AG04449 (cell line): ENCODE data around the gene NEBL.

ENCODE experiments used
- CTCF ChIA-PET: fragments of 350-600 bp; formaldehyde crosslinking; extraction: SDS; loops from one replicate; lab custom pipeline; 2021; ENCODE audit warnings: antibody characterized with exemption; lab: Yijun Ruan, JAX
- POLR2A ChIA-PET: fragments of 400-600, 350-600 bp; formaldehyde crosslinking; extraction: SDS; loops from one replicate; lab custom pipeline; 2020; ENCODE audit warnings: antibody characterized with exemption, inconsistent platforms; lab: Yijun Ruan, JAX
- DNase-seq: peaks from one replicate; pipeline ENCODE4 v3.0.0-alpha.2; 2010; ENCODE audit warnings: low read depth, low spot score
- H3K4me3 ChIP-seq: 2 replicates; pipeline ENCODE4 v1.5.1; 2011; ENCODE audit warnings: low read depth, mild to moderate bottlenecking, control low read depth, low read length
- TF ChIP-seq, protein P1 (sequence below): IDR thresholded peaks from one replicate; pipeline ENCODE4 v1.5.1; 2011; ENCODE audit warnings: mild to moderate bottlenecking, moderate library complexity, low read length, control low read depth, inconsistent platforms; ENCODE audit not compliant: insufficient read depth; ENCODE audit errors: missing control alignments

The NEBL gene

DNA sequence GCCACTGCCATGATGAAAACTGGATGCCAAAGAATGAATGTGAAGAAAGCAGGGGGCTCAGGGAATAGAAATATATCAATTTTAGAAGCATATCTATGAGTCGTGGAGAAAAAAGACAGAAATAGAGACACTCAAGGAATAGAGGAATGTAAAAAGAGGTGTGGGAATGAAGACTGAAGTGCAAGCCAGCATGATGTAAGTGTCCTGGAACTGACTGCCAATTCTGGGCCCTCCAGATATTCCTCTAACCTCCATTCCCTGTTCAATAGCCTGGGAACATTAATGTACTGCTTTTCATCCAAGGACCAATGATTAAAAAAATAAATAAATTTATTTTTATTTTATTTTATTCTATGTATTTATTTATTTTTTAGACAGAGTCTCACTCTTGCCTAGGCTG, 40.6 kb downstream of the NEBL start:
- no peak overlapping the region for H3K4me3 ChIP-seq
- CTCF ChIA-PET: no interaction called here
- POLR2A ChIA-PET: no interaction called here

DNA sequence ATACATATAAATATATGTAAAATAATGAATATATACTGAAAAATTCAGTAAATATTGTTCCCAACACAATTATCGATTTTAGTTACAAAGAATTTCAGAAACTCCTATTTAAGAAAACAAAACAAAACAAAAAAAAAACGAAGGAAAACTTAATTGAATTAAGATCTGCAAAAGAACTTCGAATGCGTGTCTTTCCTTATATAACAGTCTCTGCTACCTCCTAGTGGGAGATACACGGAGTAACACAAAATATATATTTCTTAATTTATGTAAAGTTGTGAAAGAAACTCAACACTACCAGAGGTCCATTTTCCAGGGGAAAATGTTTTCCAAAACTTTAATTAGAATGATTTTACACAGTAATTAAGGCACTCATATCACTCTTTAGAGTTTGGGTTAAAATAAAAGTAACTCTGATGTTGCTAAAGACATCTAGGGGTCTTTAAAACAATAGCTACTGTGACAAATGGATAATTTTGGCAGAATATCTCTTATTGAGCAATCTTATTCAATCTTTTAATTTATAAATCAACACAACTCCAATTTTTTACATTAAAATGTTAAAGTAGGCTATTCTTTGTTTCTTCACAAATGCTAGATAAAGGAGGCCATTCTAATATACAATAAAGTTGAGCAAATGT, 41.6 kb downstream of the NEBL start:
- POLR2A ChIA-PET: no interaction called here
- no peak overlapping the region for H3K4me3 ChIP-seq
- TF ChIP-seq, protein P1, sequence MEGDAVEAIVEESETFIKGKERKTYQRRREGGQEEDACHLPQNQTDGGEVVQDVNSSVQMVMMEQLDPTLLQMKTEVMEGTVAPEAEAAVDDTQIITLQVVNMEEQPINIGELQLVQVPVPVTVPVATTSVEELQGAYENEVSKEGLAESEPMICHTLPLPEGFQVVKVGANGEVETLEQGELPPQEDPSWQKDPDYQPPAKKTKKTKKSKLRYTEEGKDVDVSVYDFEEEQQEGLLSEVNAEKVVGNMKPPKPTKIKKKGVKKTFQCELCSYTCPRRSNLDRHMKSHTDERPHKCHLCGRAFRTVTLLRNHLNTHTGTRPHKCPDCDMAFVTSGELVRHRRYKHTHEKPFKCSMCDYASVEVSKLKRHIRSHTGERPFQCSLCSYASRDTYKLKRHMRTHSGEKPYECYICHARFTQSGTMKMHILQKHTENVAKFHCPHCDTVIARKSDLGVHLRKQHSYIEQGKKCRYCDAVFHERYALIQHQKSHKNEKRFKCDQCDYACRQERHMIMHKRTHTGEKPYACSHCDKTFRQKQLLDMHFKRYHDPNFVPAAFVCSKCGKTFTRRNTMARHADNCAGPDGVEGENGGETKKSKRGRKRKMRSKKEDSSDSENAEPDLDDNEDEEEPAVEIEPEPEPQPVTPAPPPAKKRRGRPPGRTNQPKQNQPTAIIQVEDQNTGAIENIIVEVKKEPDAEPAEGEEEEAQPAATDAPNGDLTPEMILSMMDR: no peak
- no peak for DNase-seq
- CTCF ChIA-PET: interaction anchor here (1.0 kb wide), 1 partner anchor 20 kb away, joined by 3 read pairs; no protein-coding TSS in a partner anchor

More for the DNA sequence above, 40.6 kb downstream of the NEBL start:
- no peak for DNase-seq
- TF ChIP-seq, protein P1: no peak

DNA sequence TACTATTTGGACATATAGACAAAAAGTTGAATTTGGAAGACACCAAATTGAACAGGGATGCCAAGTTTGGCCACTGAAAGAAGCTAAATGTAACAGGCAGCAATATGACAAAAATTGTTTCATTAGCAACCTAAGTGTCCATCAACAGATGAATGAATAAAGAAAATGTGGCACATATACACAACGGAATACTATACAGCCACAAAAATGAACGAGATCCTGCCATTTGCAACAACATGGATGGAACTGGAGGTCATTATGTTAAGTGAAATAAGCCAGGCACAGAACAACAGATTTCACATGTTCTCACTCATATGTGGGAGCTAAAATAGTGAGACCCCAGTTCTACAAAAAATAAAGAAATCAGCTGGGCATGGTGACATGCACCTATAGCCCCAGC, 43.8 kb downstream of the NEBL start:
- DNase-seq: no peak
- TF ChIP-seq, protein P1: no peak
- H3K4me3 ChIP-seq: no peak overlapping the region
- ChIA-PET POLR2A (no interaction called here), CTCF (no interaction called here)

DNA sequence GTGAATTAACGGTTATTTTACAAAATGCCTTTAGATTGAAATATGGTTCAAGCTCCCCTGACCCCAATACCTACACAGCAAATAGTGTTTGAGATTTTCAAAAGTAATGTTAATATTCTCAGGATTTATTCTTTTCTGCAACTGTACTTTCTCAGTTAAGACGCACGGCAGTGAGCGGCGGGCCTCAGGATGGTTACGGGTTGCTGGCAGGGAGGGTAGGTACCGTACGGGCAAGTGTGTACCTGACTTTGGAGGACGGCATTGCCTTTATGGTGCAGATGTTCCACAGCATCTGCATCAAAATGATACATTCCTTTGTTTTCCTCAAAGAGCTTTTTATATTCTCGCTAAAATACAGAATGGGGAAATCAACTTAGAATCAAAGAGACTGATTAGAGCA, 44.8 kb downstream of the NEBL start:
- TF ChIP-seq, protein P1: no peak
- POLR2A ChIA-PET: no interaction called here
- CTCF ChIA-PET: no interaction called here
- no peak overlapping the region for H3K4me3 ChIP-seq
- no peak for DNase-seq

DNA sequence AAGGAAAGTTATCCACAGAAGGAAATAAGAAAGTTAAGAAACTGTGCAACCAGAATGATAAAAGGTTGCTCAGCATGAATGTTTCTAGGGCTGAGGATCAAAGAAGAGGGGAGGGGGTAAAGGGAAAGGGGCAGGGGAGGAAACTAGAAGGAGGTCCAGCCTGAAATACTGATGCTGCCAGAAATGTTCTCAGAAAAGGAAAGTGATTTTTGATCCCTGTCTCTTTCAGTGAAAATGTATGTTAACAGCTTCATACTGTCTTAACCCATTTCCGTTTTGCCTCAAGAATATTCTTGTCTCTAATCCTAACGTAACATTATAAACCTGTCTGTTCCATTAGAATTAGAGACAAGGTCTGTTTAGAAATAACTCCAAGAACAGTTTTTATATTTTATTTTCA, 49.6 kb downstream of the NEBL start:
- no peak overlapping the region for H3K4me3 ChIP-seq
- no peak for DNase-seq
- ChIA-PET POLR2A (no interaction called here), CTCF (no interaction called here)
- TF ChIP-seq, protein P1: no peak

DNA sequence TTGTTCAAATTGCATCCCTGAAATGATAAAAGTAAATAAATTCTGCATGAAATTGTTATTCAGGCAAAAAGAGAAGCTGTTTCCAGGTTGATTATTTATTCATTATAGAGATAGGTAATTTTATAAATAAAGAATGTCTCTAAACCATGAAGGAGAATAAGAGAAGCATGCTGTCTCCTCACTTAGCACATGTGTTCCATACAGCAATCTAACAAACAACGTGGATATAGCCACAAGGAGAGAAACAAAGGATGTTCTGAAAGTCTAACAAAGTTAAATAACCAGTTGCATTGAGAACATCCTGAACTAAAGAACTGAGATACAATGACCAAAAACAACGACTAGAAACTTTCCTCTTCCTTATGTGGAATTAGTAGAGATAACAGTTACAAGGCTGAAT, 50.8 kb downstream of the NEBL start:
- H3K4me3 ChIP-seq: no peak overlapping the region
- TF ChIP-seq, protein P1: no peak
- ChIA-PET POLR2A (no interaction called here), CTCF (no interaction called here)
- no peak for DNase-seq
